MM.1S (cell line): ENCODE results near the gene TBC1D16.

Experiments used
- EZH2phosphoT487 ChIP-seq: fragments of 300-600 bp; sonication (generic); IDR thresholded peaks from 2 replicates; pipeline ENCODE4 v1.6.1; 2018; ENCODE audit warnings: antibody characterized with exemption, low read length
- TF ChIP-seq, protein P1 (sequence below): fragments of 300-600 bp; sonication (generic); IDR thresholded peaks from 2 replicates; pipeline ENCODE4 v1.5.1; 2016; ENCODE audit warnings: antibody characterized with exemption, low read length, mixed read lengths

DNA sequence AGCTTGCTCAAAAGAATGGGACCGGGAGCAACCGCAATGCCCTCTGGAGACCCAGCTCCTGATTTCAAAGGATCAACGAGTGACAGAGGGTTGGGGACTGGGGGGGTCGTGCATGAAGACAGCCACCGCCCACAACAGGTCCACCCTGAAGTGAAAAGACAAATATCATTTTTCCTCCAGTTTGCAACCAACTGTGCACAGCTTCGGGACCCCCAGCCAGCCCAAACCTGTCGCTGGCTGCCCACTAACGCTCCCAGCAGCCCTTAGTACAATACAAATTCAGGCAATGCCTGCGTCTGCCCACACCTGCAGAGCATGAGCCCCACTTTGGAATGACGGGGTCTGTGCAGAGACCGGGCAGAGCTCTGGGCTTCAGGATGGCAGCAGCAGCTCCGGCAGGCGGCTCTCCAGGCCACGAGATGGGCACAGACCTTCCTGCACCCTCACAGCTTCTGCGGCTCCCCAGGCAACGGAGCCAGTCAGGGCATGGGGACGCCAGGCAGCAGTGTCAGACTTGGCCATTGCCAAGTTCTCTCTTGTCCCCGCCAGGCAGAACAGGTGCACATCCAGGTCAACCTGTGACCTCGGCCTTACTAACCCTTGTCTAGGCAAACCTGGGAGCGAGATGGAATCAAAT, 60.1 kb downstream of the TBC1D16 start:
- TF ChIP-seq, protein P1, sequence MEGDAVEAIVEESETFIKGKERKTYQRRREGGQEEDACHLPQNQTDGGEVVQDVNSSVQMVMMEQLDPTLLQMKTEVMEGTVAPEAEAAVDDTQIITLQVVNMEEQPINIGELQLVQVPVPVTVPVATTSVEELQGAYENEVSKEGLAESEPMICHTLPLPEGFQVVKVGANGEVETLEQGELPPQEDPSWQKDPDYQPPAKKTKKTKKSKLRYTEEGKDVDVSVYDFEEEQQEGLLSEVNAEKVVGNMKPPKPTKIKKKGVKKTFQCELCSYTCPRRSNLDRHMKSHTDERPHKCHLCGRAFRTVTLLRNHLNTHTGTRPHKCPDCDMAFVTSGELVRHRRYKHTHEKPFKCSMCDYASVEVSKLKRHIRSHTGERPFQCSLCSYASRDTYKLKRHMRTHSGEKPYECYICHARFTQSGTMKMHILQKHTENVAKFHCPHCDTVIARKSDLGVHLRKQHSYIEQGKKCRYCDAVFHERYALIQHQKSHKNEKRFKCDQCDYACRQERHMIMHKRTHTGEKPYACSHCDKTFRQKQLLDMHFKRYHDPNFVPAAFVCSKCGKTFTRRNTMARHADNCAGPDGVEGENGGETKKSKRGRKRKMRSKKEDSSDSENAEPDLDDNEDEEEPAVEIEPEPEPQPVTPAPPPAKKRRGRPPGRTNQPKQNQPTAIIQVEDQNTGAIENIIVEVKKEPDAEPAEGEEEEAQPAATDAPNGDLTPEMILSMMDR = no peak
- no peak for TF ChIP-seq EZH2phosphoT487
